H1 (cell line): ENCODE measurements around the gene CPTP. TPM values are rescaled to one million over a fixed set of nuclear protein-coding genes. Genes with fewer than 3 reads are reported as not detected.

Experiments
- BCL11A ChIP-seq, 2 experiments: IDR thresholded peaks; one replicate each; pipeline ENCODE4 v1.6.1; 2011; ENCODE audit warnings: low read depth in 2 of 2, low read length in 2 of 2, mild to moderate bottlenecking in 2 of 2
- CHD7 ChIP-seq: fragments of 300-600 bp; sonication (generic); IDR thresholded peaks from 2 replicates; pipeline ENCODE4 v1.7.1; 2012; ENCODE audit warnings: low read length, moderate library complexity, mild to moderate bottlenecking, inconsistent platforms; ENCODE audit not compliant: insufficient replicate concordance
- GABPA ChIP-seq: IDR thresholded peaks from 2 replicates; pipeline ENCODE4 v1.6.1; 2011; ENCODE audit warnings: mild to moderate bottlenecking, low read length, moderate library complexity, borderline replicate concordance; ENCODE audit not compliant: insufficient read depth
- SIX5 ChIP-seq: IDR thresholded peaks from 2 replicates; pipeline ENCODE4 v1.6.1; 2011; ENCODE audit warnings: mild to moderate bottlenecking, low read depth, low read length
- SP4 ChIP-seq: IDR thresholded peaks from 2 replicates; pipeline ENCODE4 v1.6.1; 2012; ENCODE audit warnings: low read length, inconsistent platforms
- TAF1 ChIP-seq: IDR thresholded peaks from 2 replicates; pipeline ENCODE4 v1.6.1; 2011; ENCODE audit warnings: mild to moderate bottlenecking, low read depth, low read length
- polyA plus RNA-seq, 7 experiments: library from polyadenylated mRNA; depleted of rRNA in 3 of 7; stranded (reverse) in 5 of 7; unstranded in 2 of 7; fragments of >200 nt in 5 of 7; fragments of 200-250 nt in 2 of 7; gene quantifications; 1 replicate in 5 of 7; 2 replicates in 1 of 7; 4 replicates in 1 of 7; pipeline versions ENCODE4 v1.2.1 to v1.2.3, GENCODE V29; 2011 to 2013; ENCODE audit warnings: missing spikeins in 2 of 7, mixed read lengths in 2 of 7
- total RNA-seq: library from RNA; stranded (reverse); fragmentation: NEBNext Ultra II Directional; extraction: Animal tissue kit (Norgen Biotek cat#: 25700); gene quantifications from 2 replicates; pipeline ENCODE4 v1.2.1, GENCODE V29; 2021
- TF ChIP-seq, protein P1 (sequence below): IDR thresholded peaks from 2 replicates; pipeline ENCODE4 v1.6.1; 2012; ENCODE audit warnings: inconsistent platforms

CPTP gene
- total and polyA plus RNA-seq, 2 of the 8 experiments (the other 6 are each of a cell fraction or from before 2014, with no cell fraction given): 8.1 to 10.6 TPM

- TF ChIP-seq CHD7 (no peak), GABPA (peak; percentile 76), SIX5 (no peak), BCL11A (IDR thresholded peaks at IDR 0.05; ENCODE audit: low read depth in 2 of 2, low read length in 2 of 2) (no peak), TAF1 (0 out of 2 replicates have a peak, but pooled peaks have one; percentile 15), SP4 (no peak)
- TF ChIP-seq, protein P1, sequence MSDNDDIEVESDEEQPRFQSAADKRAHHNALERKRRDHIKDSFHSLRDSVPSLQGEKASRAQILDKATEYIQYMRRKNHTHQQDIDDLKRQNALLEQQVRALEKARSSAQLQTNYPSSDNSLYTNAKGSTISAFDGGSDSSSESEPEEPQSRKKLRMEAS: peak; percentile 70; the same call in 1 of the 2 replicates
Measured at GRCh38 chr1:1293263-1294249, 31.0 kb upstream of the CPTP start (continued).
